SIG-M5 treated with dmso at 0.1 percent for 504 hours (cell line): ENCODE data around the gene ST3GAL3.
A peak's percentile ranks its signal among the peaks of the same experiment; 100 is the strongest.

Experiments
- DNase-seq: peaks from one replicate; lab custom pipeline; 2025; ENCODE audit not compliant: unreplicated experiment; lab: John Stamatoyannopoulos, UW

ST3GAL3 gene

GRCh38 chr1:43707190-43708001, at the start of gene ST3GAL3:
TSS of gene ST3GAL3 (plus strand) at chr1:43707536. CDS start at chr1:43736263, 28,727 bp downstream.
- peak; percentile 84 for DNase-seq

GRCh38 chr1:43659212-43660166, 47.8 kb upstream of the ST3GAL3 start:
- DNase-seq, result no peak

- DNase-seq, result no peak
Measured at GRCh38 chr1:43660355-43660754, 47.0 kb upstream of the ST3GAL3 start.

GRCh38 chr1:43664369-43664768, 43.0 kb upstream of the ST3GAL3 start:
- no peak for DNase-seq

GRCh38 chr1:43666608-43667007, 40.7 kb upstream of the ST3GAL3 start:
- no peak for DNase-seq

- no peak for DNase-seq
Measured at GRCh38 chr1:43668956-43669355, 38.4 kb upstream of the ST3GAL3 start.

GRCh38 chr1:43669878-43670277, 37.5 kb upstream of the ST3GAL3 start:
- no peak for DNase-seq

- no peak for DNase-seq
Measured at GRCh38 chr1:43671193-43671592, 36.1 kb upstream of the ST3GAL3 start.

- DNase-seq, result no peak
Measured at GRCh38 chr1:43671626-43672330, 35.6 kb upstream of the ST3GAL3 start.

GRCh38 chr1:43673261-43673660, 34.1 kb upstream of the ST3GAL3 start:
- no peak for DNase-seq

- no peak for DNase-seq
Measured at GRCh38 chr1:43678940-43679339, 28.4 kb upstream of the ST3GAL3 start.

- DNase-seq, result no peak
Measured at GRCh38 chr1:43683560-43683959, 23.8 kb upstream of the ST3GAL3 start.

GRCh38 chr1:43686801-43687200, 20.5 kb upstream of the ST3GAL3 start:
- DNase-seq, result no peak

- no peak for DNase-seq
Measured at GRCh38 chr1:43687301-43688108, 19.8 kb upstream of the ST3GAL3 start.

- no peak for DNase-seq
Measured at GRCh38 chr1:43688109-43688387, 19.3 kb upstream of the ST3GAL3 start.

- DNase-seq, result no peak
Measured at GRCh38 chr1:43688594-43689000, 18.7 kb upstream of the ST3GAL3 start.

GRCh38 chr1:43689289-43689688, 18.0 kb upstream of the ST3GAL3 start:
- DNase-seq, result no peak

- DNase-seq, result no peak
Measured at GRCh38 chr1:43691871-43692815, 15.2 kb upstream of the ST3GAL3 start.

GRCh38 chr1:43693371-43693770, 14.0 kb upstream of the ST3GAL3 start:
- no peak for DNase-seq

GRCh38 chr1:43699281-43699680, 8.1 kb upstream of the ST3GAL3 start:
- no peak for DNase-seq
